Uterus (tissue), 2 donors: ENCODE results near the gene MOB3B.

Source experiments
- CTCF ChIP-seq, 4 experiments: fragments of 200-600 bp in 2 of 4; fragments of 450-650 bp in 2 of 4; sonication (generic) in 2 of 4; IDR thresholded peaks; one replicate each; pipeline ENCODE4 v1.5.1; 2016 to 2019; ENCODE audit warnings: antibody characterized with exemption in 4 of 4, mild to moderate bottlenecking in 2 of 4, moderate library complexity in 1 of 4
- POLR2A ChIP-seq, 2 donors: fragments of 450-650 bp; IDR thresholded peaks; one replicate each; pipeline ENCODE4 v1.6.1; 2016; ENCODE audit warnings: antibody characterized with exemption in 2 of 2, mild to moderate bottlenecking in 1 of 2, moderate library complexity in 1 of 2

- no peak for TF ChIP-seq POLR2A (IDR thresholded peaks at IDR 0.05)
- TF ChIP-seq CTCF (IDR thresholded peaks at IDR 0.05), result no peak
Measured at GRCh38 chr9:27280249-27280648, 249.4 kb downstream of the MOB3B start.
